Fibroblast of skin of left biceps (primary cell): Measurements from ENCODE around the gene DAG1.

ENCODE experiments used
- DNase-seq, 2 experiments: peaks; one replicate each; pipeline ENCODE4 v3.0.0-alpha.2; 2013; ENCODE audit warnings: low read depth in 2 of 2

The DAG1 gene

GRCh38 chr3:49553692-49554632 is 83.9 kb downstream of the DAG1 start, which contains the start of gene BSN:
Gene BSN, plus strand, starts transcription at chr3:49554477. Its CDS starts 126 bp downstream, at chr3:49554603.
- peak; percentile 68 to 71 for DNase-seq

- no peak for DNase-seq
Observed at GRCh38 chr3:49554633-49555265, 84.7 kb downstream of the DAG1 start.

- DNase-seq: no peak
Observed at GRCh38 chr3:49556500-49557275, 86.6 kb downstream of the DAG1 start.

- no peak for DNase-seq
Observed at GRCh38 chr3:49563040-49563578, 93.0 kb downstream of the DAG1 start.

- no peak for DNase-seq
Observed at GRCh38 chr3:49563766-49564165, 93.7 kb downstream of the DAG1 start.

GRCh38 chr3:49566312-49566711 is 96.2 kb downstream of the DAG1 start:
- no peak for DNase-seq

GRCh38 chr3:49567406-49567805 is 97.3 kb downstream of the DAG1 start:
- DNase-seq: no peak

GRCh38 chr3:49568965-49569364 is 98.9 kb downstream of the DAG1 start:
- no peak for DNase-seq

- DNase-seq: no peak
Observed at GRCh38 chr3:49570028-49570654, 100.1 kb downstream of the DAG1 start.

- no peak for DNase-seq
Observed at GRCh38 chr3:49582177-49582576, 112.1 kb downstream of the DAG1 start.
